GM19025 (cell line): ENCODE data around the gene CDHR3.
A peak's percentile ranks its signal among the peaks of the same experiment; 100 is the strongest.

ENCODE experiments used
- ATAC-seq: cut with Tn5 transposase; IDR thresholded peaks from one replicate; pipeline ENCODE4 v1.9.1; 2021; ENCODE audit warnings: mild to moderate bottlenecking, low read depth, moderate library complexity; ENCODE audit not compliant: unreplicated experiment

Gene CDHR3

GRCh38 chr7:106021151-106022067 is 58.3 kb downstream of the CDHR3 start:
- ATAC-seq: no peak

DNA sequence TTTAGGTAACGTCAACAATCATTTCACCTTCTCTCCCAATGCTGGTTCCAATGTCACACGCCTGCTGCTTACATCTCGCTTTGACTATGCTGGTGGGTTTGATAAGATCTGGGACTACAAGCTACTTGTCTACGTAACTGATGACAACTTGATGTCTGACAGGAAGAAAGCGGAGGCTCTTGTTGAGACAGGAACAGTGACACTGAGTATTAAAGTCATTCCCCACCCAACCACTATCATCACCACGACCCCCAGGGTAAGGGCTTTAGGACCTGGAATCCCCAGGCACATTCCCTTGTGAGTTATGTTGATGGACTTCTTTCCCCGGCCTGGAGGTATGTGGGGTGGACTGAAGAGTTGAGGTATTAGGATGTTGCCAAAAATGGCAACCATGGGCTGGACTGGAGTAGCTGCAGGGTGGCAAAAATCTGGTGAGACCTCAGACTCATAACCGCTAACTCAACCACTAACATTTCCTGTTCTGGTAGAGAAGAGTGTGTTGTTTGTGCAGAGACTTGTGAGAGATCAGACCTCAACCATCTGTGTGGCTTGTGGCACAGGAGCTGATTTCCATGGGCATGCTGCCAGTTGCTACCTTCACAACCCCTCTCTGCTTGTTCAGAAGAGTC is 59.2 kb downstream of the CDHR3 start:
- ATAC-seq: peak; percentile 82

GRCh38 chr7:106023369-106024322 is 60.6 kb downstream of the CDHR3 start:
- no peak for ATAC-seq

GRCh38 chr7:106026101-106026500 is 63.0 kb downstream of the CDHR3 start:
- no peak for ATAC-seq

DNA sequence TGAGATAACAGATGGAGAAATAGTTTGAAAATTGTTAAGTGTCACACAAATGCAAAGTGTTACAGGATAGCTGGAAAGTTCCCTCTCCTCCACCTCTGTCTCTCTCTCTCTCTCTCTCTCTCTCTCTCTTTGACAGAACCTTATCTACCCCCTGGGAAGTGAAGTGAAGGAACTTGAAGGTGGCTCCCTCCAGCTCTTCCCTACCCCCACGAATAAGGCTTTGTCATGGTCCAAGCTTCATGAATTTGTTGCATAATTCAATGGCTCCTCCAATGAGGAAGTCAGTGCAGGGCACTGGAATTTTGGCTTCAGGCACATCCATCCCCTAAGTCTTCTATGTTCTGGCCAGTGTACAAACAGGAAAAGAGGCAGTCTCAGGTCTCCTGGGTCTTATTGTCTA is 66.4 kb downstream of the CDHR3 start:
- no peak for ATAC-seq

GRCh38 chr7:106029941-106030340 is 66.9 kb downstream of the CDHR3 start:
- ATAC-seq: no peak

- no peak for ATAC-seq
Measured at GRCh38 chr7:106031300-106032035, 68.4 kb downstream of the CDHR3 start.

DNA sequence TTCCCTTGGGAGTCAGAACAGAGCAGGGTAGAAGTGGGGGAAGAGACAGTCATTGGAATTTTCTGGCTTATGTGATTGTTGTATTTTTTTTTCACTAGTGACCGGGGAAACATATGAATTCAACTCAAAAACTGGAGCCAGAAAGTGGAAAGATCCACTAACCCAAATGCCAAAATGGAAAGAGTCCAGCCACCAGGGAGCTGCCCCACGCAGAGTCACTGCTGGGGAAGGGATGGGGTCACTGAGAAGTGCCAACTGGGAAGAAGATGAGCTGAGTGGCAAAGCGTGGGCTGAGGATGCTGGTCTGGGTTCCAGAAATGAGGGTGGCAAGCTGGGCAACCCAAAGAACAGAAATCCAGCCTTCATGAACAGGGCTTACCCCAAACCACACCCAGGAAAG is 69.2 kb downstream of the CDHR3 start:
- ATAC-seq: no peak

- no peak for ATAC-seq
Measured at GRCh38 chr7:106033735-106034134, 70.7 kb downstream of the CDHR3 start.

DNA sequence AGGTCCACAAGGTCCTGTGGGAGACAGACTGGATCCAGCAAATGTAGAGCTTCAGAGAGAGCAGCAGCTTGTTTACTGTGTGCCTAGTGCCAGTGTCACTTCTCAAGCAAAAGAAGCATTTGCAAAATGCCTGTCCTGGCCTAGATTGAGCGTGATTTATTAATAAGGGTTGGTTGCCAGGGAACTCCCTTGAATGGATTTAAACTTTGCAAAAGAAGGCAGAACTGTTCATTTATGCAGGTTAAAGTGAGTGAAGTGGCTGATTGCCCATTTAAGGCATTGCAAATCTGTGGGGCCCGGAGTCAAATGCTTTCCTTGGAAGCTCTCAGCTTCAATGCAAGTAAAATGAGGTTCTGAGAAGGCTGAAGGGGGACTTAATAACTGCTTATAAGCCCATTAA is 71.3 kb downstream of the CDHR3 start:
- no peak for ATAC-seq

DNA sequence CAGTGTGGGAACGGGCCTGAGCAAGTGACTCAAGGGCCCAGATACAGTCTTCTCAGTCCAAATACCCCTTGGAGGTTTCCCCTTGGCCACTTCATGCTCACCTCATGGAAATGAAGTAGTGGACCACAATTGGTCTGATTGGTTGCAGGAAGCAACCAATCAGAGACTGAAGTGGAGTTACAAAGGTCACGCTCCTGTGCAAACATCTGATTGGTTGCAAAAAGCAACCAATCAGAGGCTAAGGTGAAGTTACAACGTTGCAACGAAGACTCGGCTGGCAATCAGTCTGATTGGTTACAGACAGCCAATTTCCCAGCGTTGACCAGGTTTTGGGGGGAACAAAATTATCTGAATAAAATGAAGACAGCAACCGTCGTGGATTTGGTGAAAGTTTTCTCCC is 72.5 kb downstream of the CDHR3 start:
- no peak for ATAC-seq

GRCh38 chr7:106036004-106036403 is 72.9 kb downstream of the CDHR3 start:
- ATAC-seq: no peak

DNA sequence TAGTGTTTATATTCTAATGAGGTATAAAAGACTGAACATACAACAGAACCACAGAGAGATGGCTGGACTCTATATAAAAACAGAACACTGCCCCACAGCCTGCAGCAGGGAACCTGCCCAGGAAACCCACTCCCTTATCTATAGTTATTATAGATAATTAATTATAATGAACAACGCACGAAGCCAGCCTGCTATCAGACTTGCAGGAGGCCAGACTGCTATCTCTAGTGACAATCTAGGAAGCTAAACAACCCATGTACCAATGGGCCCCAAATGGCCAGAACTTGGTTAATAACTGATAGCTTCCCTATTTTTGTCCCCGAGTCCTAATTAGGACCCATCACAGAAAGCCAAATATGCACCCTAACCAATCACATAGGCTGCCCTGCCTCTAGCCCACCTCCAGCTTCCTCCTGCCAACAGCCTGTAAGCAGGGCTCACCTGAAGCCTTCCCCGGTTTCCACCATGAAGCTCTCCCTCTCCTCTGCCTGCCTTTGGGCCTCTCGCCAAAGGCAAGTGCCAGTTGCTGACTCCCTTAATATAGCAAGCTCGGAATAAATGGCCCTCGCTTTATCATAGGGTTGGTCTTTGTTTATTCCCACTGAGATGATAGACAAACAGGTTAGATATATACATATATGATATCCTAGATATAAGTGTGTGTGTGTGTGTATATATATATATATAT is 74.6 kb downstream of the CDHR3 start:
- ATAC-seq: no peak

DNA sequence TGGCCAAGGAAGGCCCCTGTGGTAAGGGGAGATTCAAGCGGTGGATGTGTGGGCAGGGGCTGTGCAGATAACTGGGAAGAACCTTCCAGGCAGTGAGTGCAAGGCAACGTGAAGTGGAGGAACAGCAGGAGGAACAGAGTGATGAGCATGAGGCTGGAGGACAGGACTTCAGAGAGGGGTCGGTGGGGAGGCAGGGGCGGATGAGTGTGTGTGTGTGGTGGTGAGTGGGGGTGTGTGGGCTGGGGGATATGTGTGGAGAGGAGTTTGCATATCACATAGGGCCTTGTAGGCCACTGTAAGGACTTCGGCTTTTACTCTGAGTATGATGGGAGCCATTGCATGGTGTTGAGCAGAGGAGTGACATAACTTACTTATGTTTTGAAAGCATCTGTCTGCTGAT is 75.2 kb downstream of the CDHR3 start:
- ATAC-seq: no peak

GRCh38 chr7:106038916-106039315 is 75.9 kb downstream of the CDHR3 start:
- ATAC-seq: no peak

DNA sequence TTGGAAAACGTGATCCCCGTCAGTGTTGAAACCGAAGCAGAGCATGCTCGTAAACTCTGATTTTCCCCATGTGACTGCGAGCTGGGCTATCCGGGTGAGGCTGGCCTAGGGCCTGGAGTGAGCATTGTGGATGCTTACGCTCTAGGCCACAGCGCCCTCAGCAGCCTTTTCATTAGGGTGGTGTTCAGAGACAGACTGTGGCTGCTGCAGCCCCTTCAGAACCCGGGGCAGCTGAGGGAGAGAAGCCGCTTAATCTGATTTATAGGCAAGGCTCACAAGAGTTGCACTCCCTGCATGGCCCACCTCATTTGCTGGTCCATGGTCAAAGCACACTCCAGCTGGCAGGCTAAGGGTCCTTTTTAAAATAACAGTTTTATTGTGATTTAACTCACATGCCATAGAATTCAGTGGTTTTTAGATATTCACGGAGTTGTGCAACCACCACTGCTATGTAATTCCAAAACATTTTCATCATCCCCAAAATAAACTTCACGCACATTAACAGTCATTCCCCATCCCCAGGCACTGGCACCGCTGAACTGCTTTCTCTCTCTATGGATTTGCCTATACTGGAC is 76.5 kb downstream of the CDHR3 start:
- ATAC-seq: no peak

DNA sequence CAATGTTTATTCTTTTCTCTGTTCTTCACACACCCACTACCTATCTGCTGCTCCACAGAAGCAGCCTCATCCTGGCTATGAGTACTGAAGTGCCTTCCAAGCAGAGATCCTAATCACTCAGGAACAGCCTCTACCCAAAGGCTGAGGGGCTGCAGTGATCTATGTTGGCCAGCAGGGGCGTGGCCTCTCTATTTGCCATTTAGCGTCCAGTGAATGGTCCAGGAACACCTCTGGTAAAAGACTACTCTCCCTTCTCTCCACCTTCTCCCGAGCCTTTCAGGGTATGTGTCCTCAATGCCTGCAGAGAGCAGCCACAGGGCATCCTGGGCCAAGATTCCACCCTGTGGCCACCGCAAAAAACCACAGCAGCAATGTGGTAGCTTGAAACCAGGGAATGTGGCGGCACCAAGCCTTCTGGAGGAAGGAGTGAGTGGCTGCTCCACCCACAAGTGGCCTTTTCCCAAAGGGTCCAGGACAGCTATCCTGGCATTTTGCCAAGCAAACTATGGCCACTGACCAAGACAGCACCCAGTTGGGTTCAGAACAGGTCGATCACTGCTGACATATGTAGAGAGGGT is 78.2 kb downstream of the CDHR3 start:
- no peak for ATAC-seq

GRCh38 chr7:106042196-106042611 is 79.1 kb downstream of the CDHR3 start:
- ATAC-seq: no peak

DNA sequence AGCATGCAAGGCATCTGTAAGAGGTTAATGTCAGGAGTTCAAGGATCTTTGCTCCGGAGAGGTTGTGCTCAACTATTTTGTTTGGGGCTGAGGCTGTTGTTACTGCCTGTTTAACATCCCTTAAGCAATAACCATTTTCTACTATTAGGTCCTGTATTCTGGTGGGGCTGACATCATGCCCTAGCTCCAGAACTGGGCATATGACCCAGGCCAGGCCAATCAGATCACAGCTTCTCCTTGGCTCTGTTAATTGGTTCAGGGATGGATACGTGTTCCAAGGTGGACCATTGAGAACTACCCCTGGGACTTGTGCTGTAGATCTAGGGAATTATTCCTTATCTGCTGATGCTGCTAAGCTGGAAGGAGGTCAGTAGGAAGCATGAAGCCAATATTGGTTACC is 82.1 kb downstream of the CDHR3 start:
- no peak for ATAC-seq
